GM20431 (cell line): Measurements from ENCODE around the gene MTREX.

Source experiments
- in situ Hi-C: fragments of 300-500 bp; cut with MseI, MboI; formaldehyde crosslinking; loops from one replicate; pipeline ENCODE4 v1.15.0; 2020; ENCODE audit warnings: low sequenced_read_pairs; ENCODE audit not compliant: unreplicated experiment

Gene MTREX

DNA sequence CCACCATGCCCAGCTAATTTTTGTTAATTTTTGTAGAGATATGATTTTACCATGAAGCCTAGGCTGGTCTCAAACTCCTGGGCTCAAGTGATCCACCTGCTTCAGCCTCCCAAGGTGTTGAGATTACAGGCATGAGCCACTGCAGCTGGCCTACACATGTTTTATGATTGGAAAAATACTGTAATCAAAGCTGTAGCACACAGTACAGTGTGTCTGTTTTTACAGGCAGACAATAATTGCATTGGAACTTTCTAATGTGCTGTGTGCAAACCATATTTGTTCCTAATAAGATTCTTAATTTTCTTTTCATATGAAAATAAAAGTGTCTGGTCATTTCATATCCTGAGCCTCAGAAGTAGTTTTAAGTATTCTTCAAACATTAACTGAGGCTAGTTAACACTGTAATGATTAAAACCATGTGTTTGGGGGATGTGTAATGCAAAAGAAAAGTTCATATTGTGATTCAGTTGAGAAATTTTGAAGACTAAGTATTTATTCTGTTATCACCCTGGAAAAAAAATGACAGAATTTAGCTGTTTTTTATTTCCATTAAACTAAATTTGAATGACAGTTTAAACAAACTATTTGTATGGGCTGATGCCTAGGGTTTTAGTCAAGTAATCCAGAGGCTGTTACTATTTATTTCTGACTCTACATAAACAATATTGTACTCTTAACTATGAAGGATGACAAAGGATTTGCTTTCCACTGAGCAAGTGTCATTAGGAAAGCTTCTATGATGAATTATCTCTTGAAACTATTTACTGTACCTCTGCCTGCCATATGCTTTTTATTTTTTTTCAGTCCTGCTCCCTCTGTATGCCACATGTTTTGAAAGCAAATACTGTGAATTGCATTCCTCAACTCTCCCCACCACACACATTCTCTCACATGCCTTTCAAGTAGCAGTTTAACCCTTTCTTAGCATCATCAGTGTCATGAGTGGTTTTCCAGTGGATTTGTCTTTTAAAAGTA is 111.5 kb downstream of the MTREX start:
- in situ Hi-C loops, result no loop called here

DNA sequence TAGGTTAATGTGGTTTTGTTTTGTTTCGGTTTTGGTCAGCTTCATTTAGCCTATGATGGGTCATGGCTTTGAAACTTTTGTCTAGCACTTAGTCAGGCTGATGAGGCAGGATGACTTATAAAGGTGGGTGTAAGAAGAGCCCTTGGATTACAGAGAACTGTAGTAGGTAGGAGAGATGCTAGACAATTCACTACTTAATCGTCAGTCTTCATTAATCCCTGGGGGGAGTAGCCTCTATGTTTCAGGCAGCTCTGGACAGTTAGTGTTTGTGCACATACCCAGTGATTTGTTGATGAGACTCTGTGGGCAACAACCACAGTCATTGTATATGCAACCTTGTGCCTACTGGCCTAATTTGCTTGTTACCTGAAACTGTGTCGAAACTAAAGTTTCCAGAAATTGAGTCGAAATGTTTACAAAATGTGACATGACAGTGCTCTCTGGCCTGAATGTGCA is 113.3 kb downstream of the MTREX start:
- in situ Hi-C loops, result no loop called here

DNA sequence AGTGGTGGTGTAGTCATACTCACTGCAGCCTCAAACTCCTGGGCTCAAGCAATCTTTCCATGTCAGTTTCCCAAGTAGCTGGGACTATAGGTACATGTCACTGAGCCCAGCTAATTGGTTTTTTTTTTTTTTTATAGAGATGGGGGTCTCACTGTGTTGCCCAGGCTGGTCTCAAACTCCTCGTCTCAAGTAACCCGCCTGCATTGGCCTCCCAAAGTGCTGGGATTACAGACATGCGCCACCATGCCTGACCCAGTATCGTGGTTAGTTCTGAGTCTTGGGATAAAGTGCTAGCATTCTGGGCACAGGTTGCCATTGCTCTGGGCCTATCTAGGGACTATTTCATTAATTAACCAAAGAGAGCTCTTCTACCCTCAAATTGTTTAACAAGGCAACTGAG is 118.7 kb downstream of the MTREX start:
- in situ Hi-C loops, result no loop called here

DNA sequence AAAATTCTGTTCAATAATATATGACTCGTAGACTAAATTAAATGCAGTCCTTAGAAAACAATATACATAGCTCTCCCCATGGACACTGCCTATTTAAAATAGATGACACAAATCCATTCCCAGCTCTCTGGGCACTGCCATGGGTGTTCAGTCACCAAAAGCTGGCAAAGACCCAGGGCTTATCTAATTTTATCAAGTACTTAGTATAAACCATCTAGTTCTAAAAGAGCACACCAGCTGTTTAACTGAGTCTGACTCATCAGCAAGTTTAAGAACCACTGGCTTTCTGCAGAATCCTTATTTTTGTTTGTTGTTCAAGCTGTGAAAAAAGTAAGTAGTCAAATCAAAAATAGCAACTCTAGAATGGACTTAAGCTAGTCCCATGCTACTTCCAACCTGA is 119.4 kb downstream of the MTREX start:
- in situ Hi-C loops, result no loop called here

DNA sequence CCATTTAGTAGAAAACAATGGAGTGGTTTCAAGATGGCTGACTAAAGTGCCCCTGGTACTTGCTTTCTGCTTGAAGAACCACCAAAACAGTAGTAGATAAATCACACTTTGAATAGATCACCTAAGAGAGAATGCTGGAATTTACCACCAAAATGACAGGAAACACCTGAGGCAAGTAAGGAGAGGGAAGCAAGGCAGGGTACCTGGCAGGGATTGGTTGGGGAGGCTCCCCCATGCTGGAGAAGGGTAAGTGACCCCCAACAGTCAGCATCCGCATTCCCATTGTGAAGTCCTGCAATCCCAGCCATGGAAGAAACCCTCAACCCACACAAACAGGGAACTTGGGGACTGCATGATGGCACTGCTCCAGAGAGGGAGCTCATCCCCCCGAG is 121.4 kb downstream of the MTREX start:
- in situ Hi-C loops, result no loop called here

DNA sequence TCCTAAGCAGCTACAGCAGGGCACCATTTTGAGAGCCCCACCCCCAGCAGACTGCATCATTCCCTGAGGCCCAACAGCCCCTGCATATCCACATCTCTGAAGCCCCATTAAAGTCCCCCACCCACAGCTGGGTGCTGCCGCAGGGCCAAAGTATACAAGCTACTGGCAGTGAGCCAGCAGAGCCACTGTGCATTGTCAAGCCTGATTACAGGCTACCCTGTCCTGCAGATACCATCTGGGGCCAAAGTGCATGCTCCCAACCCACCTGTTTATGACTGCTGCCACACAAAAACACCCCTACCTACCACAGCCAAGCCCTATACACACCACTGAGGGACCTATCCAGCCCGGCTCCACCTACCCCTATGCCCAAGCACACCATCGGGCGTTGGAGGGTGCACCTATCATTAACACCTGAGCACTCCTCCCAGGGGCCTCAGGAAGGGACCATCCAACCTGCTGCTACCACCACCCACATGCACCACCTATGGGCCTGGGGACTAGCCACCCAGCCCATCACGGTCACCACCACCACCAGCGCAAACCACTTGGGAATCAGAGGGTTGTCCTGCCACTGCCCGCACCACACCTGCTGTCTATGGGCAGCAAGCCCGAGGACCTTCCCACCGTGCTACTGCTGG is 121.9 kb downstream of the MTREX start:
- in situ Hi-C loops, result no loop called here

DNA sequence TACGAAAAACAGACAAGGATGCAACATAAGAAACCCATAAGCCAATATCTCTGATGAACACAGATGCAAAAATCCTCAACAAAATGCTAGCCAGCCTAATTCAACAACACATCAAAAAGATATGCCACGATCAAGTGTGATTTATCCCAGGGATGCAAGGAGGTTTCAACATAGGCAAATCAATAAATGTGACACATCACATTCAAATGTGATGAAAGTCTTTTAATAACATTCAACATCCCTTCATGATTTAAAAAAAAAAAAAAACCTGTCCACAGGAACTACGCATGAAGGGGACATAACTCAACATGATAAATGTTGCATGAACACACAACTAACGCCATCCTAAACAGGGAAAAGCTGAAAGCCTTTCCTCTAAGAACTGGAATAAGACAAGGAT is 124.8 kb downstream of the MTREX start:
- in situ Hi-C loops, result no loop called here

DNA sequence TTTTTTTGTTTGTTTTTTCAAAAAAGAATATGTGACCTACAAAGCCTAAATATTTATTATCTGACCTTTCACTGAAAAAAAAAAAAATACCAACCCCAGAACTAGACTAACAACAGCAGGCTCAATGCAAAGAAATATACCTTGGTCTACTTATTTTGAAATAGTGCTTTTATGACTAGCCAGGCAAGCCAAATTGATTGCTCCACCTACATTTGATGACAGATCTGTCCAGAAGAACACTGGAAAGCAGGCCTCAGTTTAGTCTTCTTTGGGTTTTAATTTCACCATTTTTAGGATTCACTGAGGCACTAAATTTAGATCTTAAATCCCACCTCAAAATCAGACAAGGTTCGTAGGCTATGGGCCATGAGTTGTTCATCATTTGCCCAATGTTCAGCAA is 129.7 kb downstream of the MTREX start:
- in situ Hi-C loops, result no loop called here

DNA sequence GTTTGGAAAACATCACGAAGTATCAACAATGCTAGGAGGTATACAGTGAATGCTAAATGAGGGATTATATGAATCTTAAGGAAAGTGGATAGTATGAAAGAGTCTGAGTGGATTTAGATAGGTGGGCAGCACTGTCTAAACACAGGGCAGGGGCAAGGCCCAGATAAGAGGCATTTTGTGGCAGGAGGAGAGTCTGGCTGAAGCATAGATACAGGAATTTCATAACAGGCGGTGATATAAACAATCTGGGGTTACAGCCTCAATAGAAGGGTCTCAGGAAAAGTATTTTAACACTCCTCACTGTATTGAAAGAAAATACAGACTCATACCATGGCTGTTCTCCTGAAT is 130.0 kb downstream of the MTREX start:
- in situ Hi-C loops, result no loop called here

DNA sequence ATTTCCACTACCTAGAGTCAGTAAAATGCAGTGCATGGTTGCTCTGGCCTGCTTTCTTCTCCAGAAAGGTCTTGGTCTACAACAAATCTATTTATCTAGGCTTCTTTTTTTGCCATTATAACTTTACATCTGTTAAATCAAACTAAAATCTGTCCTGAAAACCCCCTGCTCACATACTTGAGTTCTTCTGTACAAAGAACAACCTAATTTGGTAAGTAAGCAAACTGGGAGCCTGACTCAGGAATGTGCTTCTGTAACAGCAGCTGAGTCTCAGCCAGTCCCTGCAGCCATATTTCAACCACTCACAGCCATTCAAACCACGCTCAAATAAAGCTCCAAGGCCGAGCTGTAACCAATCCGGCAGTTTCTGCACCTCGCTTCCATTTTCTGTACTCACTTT is 131.2 kb downstream of the MTREX start:
- in situ Hi-C loops, result no loop called here

DNA sequence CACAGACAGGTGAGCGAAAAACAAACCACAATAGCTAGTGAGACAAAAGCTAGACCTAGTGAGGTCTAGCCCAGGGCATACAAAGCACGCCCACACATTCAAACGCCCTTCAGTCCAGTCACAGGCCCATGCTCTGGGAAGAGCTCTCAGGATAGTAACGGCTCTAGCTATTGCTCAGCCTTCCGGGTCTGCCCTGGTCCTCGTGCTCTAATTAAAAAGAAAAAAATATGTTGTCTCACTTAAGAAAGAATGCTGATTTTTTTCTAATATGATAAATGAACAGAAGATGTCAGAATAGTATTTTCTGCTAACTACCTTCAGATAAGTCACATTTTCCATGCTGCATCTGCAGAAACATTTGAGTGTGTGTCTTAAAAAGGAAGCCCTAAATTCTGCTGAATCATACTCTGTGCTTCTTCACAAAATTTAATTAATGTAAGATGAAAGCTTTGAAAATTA is 132.4 kb downstream of the MTREX start:
- in situ Hi-C loops, result no loop called here

DNA sequence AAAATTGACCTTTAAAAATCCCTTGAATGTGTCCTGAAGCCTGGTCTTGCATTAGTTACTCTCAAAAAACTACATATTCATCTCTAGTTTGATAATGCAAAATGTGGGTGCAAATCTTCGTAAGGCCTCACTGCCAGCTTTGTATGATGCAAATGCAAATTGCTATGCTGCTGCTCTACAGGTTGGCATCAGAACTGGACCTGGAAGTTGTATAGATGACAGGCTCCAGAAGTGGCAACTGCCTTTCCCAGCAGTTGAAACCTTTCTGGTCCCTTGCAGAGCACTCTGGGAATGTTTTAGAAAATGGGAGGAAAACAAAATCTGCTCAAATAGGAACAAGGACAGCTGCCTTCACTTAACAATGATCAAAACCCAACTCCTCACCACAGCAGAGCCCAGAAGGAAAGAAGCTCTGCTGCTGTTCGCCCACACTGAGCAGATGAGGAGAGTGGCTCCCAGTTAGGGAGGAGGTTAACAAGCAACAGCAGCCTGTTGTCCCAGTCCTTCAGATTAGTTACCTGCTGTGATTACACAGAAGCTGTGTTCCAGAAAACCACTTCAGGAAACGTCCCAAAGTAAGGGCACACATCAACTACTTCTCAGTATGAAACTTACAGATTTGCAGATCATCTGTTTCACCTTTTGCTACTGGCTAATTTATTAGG is 133.4 kb downstream of the MTREX start:
- in situ Hi-C loops, result no loop called here

DNA sequence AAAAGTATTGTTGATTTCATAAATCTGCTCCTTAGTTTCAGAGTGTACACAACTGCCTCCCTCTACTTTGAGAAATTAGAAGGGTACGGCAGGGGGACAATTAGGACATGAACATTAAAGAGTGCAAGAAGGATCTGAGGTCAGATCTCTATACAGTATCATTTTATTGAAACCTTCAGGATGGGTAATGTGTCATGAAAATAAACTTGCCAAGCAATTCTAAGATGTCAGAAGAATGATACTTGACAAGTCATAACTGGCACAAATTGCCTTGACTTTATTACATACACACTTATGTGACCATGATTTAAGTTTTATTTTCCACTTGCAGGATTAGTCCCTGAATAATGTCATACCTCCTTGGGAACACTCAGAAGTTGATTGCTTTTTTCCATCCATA is 134.2 kb downstream of the MTREX start:
- in situ Hi-C loops, result no loop called here

DNA sequence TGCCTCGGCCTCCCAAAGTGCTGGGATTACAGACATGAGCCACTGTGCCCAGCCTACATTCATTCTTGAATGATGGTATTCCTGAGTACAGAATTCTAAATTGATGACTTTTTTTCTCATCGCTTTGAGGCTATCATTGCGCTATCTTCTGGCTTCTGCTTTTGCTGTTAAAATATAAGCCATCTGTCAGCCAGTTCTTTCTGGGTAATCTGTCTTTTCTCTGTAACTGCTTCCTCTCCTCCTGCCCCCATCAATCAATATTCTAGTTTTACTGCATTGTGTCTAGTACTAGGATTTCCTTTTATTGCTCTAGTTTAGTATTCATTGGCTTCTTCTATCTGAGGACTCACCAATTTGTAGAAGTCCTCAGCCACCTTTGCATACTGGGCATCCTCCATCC is 138.0 kb downstream of the MTREX start:
- in situ Hi-C loops, result no loop called here

DNA sequence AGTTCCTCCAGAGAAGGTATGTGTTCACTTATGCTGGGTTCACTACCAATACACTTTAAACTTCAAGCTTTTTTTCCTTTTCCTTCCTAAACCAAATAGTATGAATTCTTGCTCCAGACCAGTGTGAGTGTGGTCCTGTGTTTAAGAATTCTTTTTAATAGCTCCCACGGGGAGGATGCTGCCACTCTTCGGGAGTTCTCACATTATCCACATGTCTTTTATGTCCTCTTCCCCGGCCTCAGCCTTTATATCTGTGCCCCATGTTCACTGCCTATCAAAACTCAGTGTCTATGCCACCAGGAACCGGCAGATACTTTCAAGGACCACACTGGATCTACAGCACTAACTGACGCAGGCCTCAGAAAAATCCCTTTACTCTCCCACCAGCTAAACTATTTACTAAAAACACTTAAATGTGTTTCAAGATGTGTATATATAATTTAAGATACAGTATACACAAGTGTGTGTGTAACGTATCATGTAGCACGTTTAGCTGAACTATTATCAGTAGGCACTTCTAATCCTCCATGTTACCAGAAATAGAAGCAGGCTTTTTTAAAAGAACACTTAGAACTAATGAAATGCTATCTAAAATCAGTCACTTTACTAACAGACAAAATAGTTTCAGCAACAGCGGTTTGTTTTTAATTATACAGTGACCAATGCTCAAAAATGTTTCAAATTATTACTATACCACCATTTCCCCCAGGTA is 139.0 kb downstream of the MTREX start:
- in situ Hi-C loops, result no loop called here

DNA sequence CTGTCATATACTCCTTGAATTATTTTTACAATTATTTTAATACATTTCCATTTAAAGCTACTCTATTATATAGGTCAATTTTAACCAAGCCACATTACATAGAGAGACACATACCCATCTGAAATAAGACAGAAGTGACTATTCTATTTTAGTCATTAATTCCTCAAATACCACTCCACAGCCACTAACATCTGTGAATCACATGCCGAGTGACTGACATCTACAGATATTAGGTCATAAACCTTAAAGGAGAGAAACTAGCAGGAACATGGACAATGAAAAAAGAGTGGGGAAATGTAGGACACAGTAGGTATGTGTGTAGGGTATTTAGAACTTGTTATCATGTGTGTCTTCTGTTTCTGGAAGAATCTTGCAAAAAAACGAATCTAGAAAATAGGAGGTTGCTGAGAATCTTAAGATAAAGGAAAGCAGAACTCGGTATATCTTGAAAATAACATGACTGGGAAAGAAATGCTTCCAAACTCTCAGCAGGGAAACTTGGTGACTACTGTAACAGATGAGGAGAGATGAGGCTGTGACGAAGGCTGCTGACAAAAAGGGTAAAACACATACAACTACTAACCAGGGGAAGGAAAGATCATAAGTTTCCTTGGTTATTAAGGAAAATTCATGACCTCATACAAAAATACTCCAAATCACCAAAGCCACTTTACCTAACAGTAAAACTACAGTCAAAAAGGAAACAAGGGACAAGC is 142.4 kb downstream of the MTREX start:
- in situ Hi-C loops, result no loop called here

DNA sequence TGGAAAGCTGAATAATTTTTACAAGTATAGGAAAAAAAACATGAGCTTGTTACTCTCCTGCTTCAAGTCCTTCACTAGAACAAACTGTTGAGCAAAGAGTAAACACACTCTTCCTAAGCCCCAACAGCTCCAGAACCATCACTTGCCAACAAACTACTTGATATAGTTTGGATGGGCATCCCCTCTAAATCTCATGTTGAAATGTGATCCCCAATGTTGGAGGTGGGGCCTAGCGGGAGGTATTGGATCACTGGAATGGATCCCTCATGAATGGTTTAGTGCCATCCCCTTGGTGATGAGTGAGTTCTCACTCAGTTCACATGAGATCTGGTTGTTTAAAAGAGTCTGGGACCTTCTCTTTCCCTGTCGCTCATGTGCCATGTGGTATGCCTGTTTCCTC is 144.2 kb downstream of the MTREX start:
- in situ Hi-C loops, result no loop called here

DNA sequence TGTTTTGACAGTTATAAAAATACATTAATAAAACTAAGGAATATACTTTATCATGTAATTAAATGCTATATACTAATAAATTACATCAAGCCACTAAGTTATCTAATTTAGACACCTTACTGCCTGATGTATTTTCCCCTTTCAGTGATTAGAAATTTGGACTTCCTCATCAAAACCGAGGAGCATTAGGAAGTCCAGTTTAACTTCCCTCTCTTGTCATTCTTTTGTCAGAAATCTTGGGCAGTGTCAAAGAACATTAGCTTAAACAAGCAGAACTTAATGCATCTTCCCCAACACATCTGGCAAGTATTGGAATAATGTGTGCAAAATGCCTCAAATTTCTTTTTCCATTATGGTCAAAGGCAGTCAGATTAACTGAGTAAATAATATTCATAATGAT is 145.4 kb downstream of the MTREX start:
- in situ Hi-C loops, result no loop called here

DNA sequence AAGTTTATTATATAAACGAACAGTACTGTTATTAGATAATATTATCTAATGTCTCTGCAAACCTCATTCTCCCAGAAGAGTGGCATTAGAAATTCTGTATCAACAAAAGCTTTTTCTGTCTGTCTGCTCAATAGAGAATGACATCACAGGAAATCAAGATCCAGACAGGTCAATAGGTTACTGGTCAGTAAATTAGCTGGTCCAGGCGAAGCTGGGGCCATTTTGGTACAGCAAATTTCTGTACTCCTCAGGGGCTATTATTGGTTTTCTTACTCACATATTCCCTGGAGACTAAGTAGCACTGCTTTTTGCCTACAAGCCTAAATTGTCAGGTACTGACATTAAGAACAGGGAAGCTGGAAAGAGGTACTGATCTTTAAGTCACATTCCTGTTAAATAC is 146.5 kb downstream of the MTREX start:
- in situ Hi-C loops, result no loop called here
